Nucleus accumbens (tissue), 56 donors: ENCODE measurements around the gene METRN.
A peak's percentile ranks its signal among the peaks of the same experiment; 100 is the strongest.

Source experiments
- DNase-seq, 56 donors: peaks; one replicate each; lab custom pipeline; 2025; lab: John Stamatoyannopoulos, UW

The METRN gene

GRCh38 chr16:677316-678190 is 37.4 kb upstream of the METRN start:
- no peak for DNase-seq

GRCh38 chr16:678209-678857 is 36.6 kb upstream of the METRN start:
- DNase-seq = no peak

- peak in 43 of 56 donors; percentile 32 to 79 (median 64) for DNase-seq
Measured at GRCh38 chr16:678858-679813, 35.8 kb upstream of the METRN start.

GRCh38 chr16:679814-680624 is 34.9 kb upstream of the METRN start, which contains the start of gene STUB1:
Gene STUB1 (plus strand): TSS chr16:680410. CDS start chr16:680526, 116 bp downstream.
- DNase-seq = peak; percentile 50 to 97 (median 90)

- no peak for DNase-seq
Measured at GRCh38 chr16:680625-680945, 34.3 kb upstream of the METRN start.

GRCh38 chr16:680967-681745 is 33.8 kb upstream of the METRN start:
- peak in 3 of 56 donors; percentile 15 to 27 (median 16) for DNase-seq

- no peak for DNase-seq
Measured at GRCh38 chr16:681746-682427, 33.0 kb upstream of the METRN start.

GRCh38 chr16:682493-683395 is 32.2 kb upstream of the METRN start:
- DNase-seq = no peak

GRCh38 chr16:683396-684070 is 31.4 kb upstream of the METRN start:
- DNase-seq = no peak

GRCh38 chr16:684071-684794 is 30.7 kb upstream of the METRN start, which contains the start of gene JMJD8:
Gene JMJD8 (minus strand): TSS chr16:684334. CDS start chr16:684319, 15 bp downstream.
- DNase-seq = peak; percentile 72 to 97 (median 92)

- DNase-seq = peak in 1 of 56 donors; percentile 31
Measured at GRCh38 chr16:684961-685696, 29.8 kb upstream of the METRN start.

- peak in 1 of 56 donors; percentile 20 for DNase-seq
Measured at GRCh38 chr16:685967-686366, 29.0 kb upstream of the METRN start.

- DNase-seq = no peak
Measured at GRCh38 chr16:686459-687260, 28.3 kb upstream of the METRN start.

GRCh38 chr16:687499-687898 is 27.4 kb upstream of the METRN start:
- no peak for DNase-seq
